HepG2 (cell line): ENCODE results near the gene ZNF814. TPM values are rescaled to one million over a fixed set of nuclear protein-coding genes. Genes with fewer than 3 reads are reported as not detected.

Experiments
- ATAC-seq: fragments of 200-7000 bp; cut with Tn5 transposase; 3 replicates; pipeline ENCODE4 v1.9.1; 2020; ENCODE audit warnings: mild to moderate bottlenecking, moderate library complexity
- BruUV-seq: library from RNA; stranded (reverse); fragments of 400-500 nt; replicated peaks from 2 replicates; lab custom pipeline; 2021; lab: Mats Ljungman, UMichigan
- CTCF ChIA-PET: fragments of 300-600 bp; formaldehyde crosslinking; extraction: SDS; loops from one replicate; lab custom pipeline; 2021; ENCODE audit warnings: low total read pairs, inconsistent platforms, low intra/inter-chr PET ratio; lab: Yijun Ruan, JAX
- POLR2A ChIA-PET: fragments of 350-600 bp; sonication (Branson Sonifier 250); formaldehyde crosslinking; loops from one replicate; lab custom pipeline; 2020; ENCODE audit warnings: antibody characterized with exemption, inconsistent platforms; lab: Yijun Ruan, JAX
- DNase-seq: peaks from one replicate; pipeline ENCODE4 v3.0.0-alpha.2; 2015; ENCODE audit warnings: low spot score
- FAIRE-seq: peaks from 3 replicates; lab custom pipeline; 2011; peaks lifted over from hg19 to GRCh38; lab: Jason Lieb, UNC
- H2AFZ ChIP-seq: one replicate; pipeline ENCODE4 v1.6.1; 2011; ENCODE audit warnings: low read length, inconsistent platforms
- H3K27ac ChIP-seq: fragments of 300-600 bp; 3 replicates; pipeline ENCODE4 v1.8.0; 2011; ENCODE audit warnings: mixed run types, mild to moderate bottlenecking, mixed read lengths, low read length, inconsistent platforms; ENCODE audit not compliant: insufficient read depth; ENCODE audit errors: extremely low read length
- H3K27me3 ChIP-seq, 2 experiments: fragments of 200-600 bp in 1 of 2; 2 replicates in 1 of 2; 3 replicates in 1 of 2; pipeline versions ENCODE4 v1.6.0 to v1.8.0; 2011; ENCODE audit warnings: low read length in 2 of 2, mild to moderate bottlenecking in 2 of 2, moderate library complexity in 2 of 2, inconsistent platforms in 1 of 2; ENCODE audit not compliant: insufficient read depth in 2 of 2, control insufficient read depth in 1 of 2
- H3K36me3 ChIP-seq, 2 experiments: fragments of 200-600 bp in 1 of 2; replicated peaks in 1 of 2; 2 replicates in 1 of 2; 3 replicates in 1 of 2; pipeline versions ENCODE4 v1.5.1 to v1.8.0; 2011; ENCODE audit warnings: low read length in 2 of 2, inconsistent platforms in 1 of 2; ENCODE audit not compliant: insufficient read depth in 2 of 2, control insufficient read depth in 1 of 2
- H3K4me1 ChIP-seq: 2 replicates; pipeline ENCODE4 v1.5.1; 2012; ENCODE audit warnings: low read length, inconsistent platforms; ENCODE audit not compliant: insufficient read depth
- H3K4me2 ChIP-seq: 2 replicates; pipeline ENCODE4 v1.6.0; 2011; ENCODE audit warnings: low read depth, low read length, inconsistent platforms
- H3K4me3 ChIP-seq, 3 experiments: fragments of 200-600 bp in 1 of 3; sonication (generic), shearing (Covaris generic) in 1 of 3; replicated peaks in 1 of 3; 2 replicates each; pipeline ENCODE4 v1.5.1; 2011 to 2016; ENCODE audit warnings: low read length in 3 of 3, inconsistent platforms in 2 of 3, low read depth in 2 of 3, mild to moderate bottlenecking in 2 of 3, control low read depth in 1 of 3, mixed read lengths in 1 of 3; ENCODE audit not compliant: insufficient read depth in 1 of 3
- H3K79me2 ChIP-seq: one replicate; pipeline ENCODE4 v1.6.1; 2011; ENCODE audit warnings: low read length, inconsistent platforms; ENCODE audit not compliant: insufficient read depth
- H3K9ac ChIP-seq: 2 replicates; pipeline ENCODE4 v1.6.0; 2011; ENCODE audit warnings: mild to moderate bottlenecking, low read depth, low read length, inconsistent platforms; ENCODE audit not compliant: insufficient read depth
- H3K9me3 ChIP-seq: 2 replicates; pipeline ENCODE4 v1.5.1; 2012; ENCODE audit warnings: mild to moderate bottlenecking, low read length
- H4K20me1 ChIP-seq: 2 replicates; pipeline ENCODE4 v1.6.0; 2011; ENCODE audit warnings: inconsistent platforms, mild to moderate bottlenecking, low read length, moderate library complexity; ENCODE audit not compliant: insufficient read depth
- ATF5 ChIP-seq: sonication (generic); formaldehyde crosslinking; IDR thresholded peaks from 2 replicates; pipeline ENCODE4 v1.4.0; 2020; ENCODE audit warnings: mild to moderate bottlenecking, low read depth, missing genetic modification reagents
- CHD4 ChIP-seq: fragments of 200-600 bp; sonication (generic); IDR thresholded peaks from 2 replicates; pipeline ENCODE4 v1.7.0; 2017; ENCODE audit warnings: mild to moderate bottlenecking, low read length, borderline replicate concordance
- FOXC1 ChIP-seq: sonication (generic); formaldehyde crosslinking; IDR thresholded peaks from 2 replicates; pipeline ENCODE4 v1.8.0; 2022; ENCODE audit warnings: mild to moderate bottlenecking, missing genetic modification reagents, borderline replicate concordance
- HNRNPLL ChIP-seq: fragments of 200-400 bp; formaldehyde crosslinking; IDR thresholded peaks from 2 replicates; pipeline ENCODE4 v1.6.1; 2017; ENCODE audit warnings: mild to moderate bottlenecking, low read depth, low read length; ENCODE audit not compliant: poor library complexity, severe bottlenecking
- IRF2 ChIP-seq: IDR thresholded peaks from 2 replicates; pipeline ENCODE4 v1.6.1; 2018; ENCODE audit warnings: missing genetic modification reagents, missing compliant biosample characterization
- JUND ChIP-seq: sonication (generic); formaldehyde crosslinking; IDR thresholded peaks from 2 replicates; pipeline ENCODE4 v1.8.0; 2022; ENCODE audit warnings: mild to moderate bottlenecking, missing genetic modification reagents
- RARA ChIP-seq: IDR thresholded peaks from 2 replicates; pipeline ENCODE4 v1.6.1; 2016; ENCODE audit warnings: missing genetic modification reagents, missing compliant biosample characterization
- SAP130 ChIP-seq: IDR thresholded peaks from 2 replicates; pipeline ENCODE4 v1.6.1; 2016; ENCODE audit warnings: low read depth
- SETDB1 ChIP-seq: sonication (generic); formaldehyde crosslinking; IDR thresholded peaks from 2 replicates; pipeline ENCODE4 v1.5.1; 2020; ENCODE audit warnings: missing genetic modification reagents, mild to moderate bottlenecking, borderline replicate concordance
- ZNF317 ChIP-seq: sonication (generic); formaldehyde crosslinking; IDR thresholded peaks from 2 replicates; pipeline ENCODE4 v1.5.0; 2020; ENCODE audit warnings: mild to moderate bottlenecking, missing genetic modification reagents
- ZNF670 ChIP-seq: sonication (generic); formaldehyde crosslinking; IDR thresholded peaks from 2 replicates; pipeline ENCODE4 v1.8.0; 2022; ENCODE audit warnings: mild to moderate bottlenecking, missing genetic modification reagents, borderline replicate concordance
- ZNF83 ChIP-seq: sonication (generic); formaldehyde crosslinking; IDR thresholded peaks from 2 replicates; pipeline ENCODE4 v1.4.0; 2020; ENCODE audit warnings: missing genetic modification reagents, mild to moderate bottlenecking, borderline replicate concordance
- WGBS: methylation state at CpG from one replicate; pipeline ENCODE4 v1.1.6; 2017; ENCODE audit warnings: low lambda C conversion rate; 5-methylcytosine and 5-hydroxymethylcytosine counted together
- in situ Hi-C: cut with HindIII; loops from 2 replicates; pipeline ENCODE4 v1.10.0; 2017; ENCODE audit warnings: low pct_unique_long_range_greater_than_20kb; ENCODE audit not compliant: extremely low pct_ligation_motif_present
- intact Hi-C: fragments of 100-400 bp; cut with micrococcal nuclease; formaldehyde crosslinking; loops from one replicate; pipeline ENCODE4 v1.10.0; 2022; ENCODE audit not compliant: unreplicated experiment
- polyA plus RNA-seq, 8 experiments: library from polyadenylated mRNA; depleted of rRNA in 3 of 8; stranded (reverse) in 7 of 8; unstranded in 1 of 8; fragments of >200 nt; fragmentation: Illumina TruSeq in 4 of 8; extraction: Trizol in 4 of 8; gene quantifications; 2 replicates each; pipeline versions ENCODE4 v1.2.1 to v1.2.3, GENCODE V29; 2011 to 2016; ENCODE audit warnings: low read depth in 4 of 8, missing spikeins in 1 of 8, mixed read lengths in 1 of 8; ENCODE audit not compliant: insufficient read depth in 1 of 8
- total RNA-seq, 5 experiments: library from RNA; depleted of rRNA; stranded (reverse); fragments of >200 nt; fragmentation: Illumina TruSeq; extraction: Trizol; gene quantifications; 2 replicates each; pipeline ENCODE4 v1.2.3, GENCODE V29; 2016; ENCODE audit warnings: low read depth in 1 of 5
- TF ChIP-seq, protein P1 (sequence below): sonication (generic); formaldehyde crosslinking; IDR thresholded peaks from 2 replicates; pipeline ENCODE4 v1.4.0; 2020; ENCODE audit warnings: missing genetic modification reagents, mild to moderate bottlenecking, borderline replicate concordance

ZNF814 gene
- total and polyA plus RNA-seq, 2 of the 13 experiments (the other 11 are each of a cell fraction or from before 2014, with no cell fraction given): 2.5 to 3.4 TPM

DNA sequence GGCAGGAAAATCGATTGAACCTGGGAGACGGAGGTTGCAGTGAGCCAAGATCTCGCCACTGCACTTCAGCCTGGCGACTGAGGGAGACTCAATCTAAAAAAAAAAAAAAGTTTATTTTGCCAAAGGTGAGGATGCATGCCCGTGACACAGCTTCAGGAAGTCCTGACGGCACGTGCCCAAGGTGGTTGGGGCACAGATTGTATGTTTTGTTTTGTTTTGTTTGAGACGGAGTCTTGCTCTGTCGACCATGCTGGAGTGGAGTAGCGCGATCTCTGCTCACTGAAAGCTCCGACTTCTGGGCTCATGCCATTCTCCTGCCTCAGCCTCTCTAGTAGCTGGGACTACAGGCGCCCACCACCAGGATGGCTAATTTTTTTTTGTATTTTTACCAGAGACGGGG is 70.9 kb downstream of the ZNF814 start:
- Histone ChIP-seq H3K4me2 (no peak overlapping the region), H3K4me1 (peaks cover 54% of the 10 kb centered on the region), H4K20me1 (0 out of 2 replicates have a peak, but pooled peaks cover 3% of the 10 kb centered on the region), H3K9me3 (no peaks in the 10 kb centered on the region), H3K36me3 (peaks cover 0 to 3% of the 10 kb centered on the region in 2 experiments; a peak in 2 of 5 replicates), H3K9ac (no peak overlapping the region), H2AFZ (no peak overlapping the region), H3K27ac (no peak overlapping the region), H3K79me2 (peaks cover 42% of the 10 kb centered on the region), H3K27me3 (no peaks in the 10 kb centered on the region; a peak in 1 of 5 replicates), H3K4me3 (no peak overlapping the region)
- 95% methylated on average over 14 of the region's 14 CpGs for WGBS
- ATAC-seq: no peak
- TF ChIP-seq SAP130 (CRISPR knock-in tag) (no peak), IRF2 (CRISPR knock-in tag) (no peak), CHD4 (no peak), RARA (CRISPR knock-in tag) (no peak)
- ChIA-PET POLR2A (no interaction called here), CTCF (no interaction called here)
- no TSS peak for BruUV-seq
- in situ Hi-C loops (no loop called here), intact Hi-C loops (loop anchor here (2.0 kb wide), 1 partner anchor 71 kb away; the partner anchor contains the start of gene ZNF776)
- FAIRE-seq: no peak
- DNase-seq: no peak

DNA sequence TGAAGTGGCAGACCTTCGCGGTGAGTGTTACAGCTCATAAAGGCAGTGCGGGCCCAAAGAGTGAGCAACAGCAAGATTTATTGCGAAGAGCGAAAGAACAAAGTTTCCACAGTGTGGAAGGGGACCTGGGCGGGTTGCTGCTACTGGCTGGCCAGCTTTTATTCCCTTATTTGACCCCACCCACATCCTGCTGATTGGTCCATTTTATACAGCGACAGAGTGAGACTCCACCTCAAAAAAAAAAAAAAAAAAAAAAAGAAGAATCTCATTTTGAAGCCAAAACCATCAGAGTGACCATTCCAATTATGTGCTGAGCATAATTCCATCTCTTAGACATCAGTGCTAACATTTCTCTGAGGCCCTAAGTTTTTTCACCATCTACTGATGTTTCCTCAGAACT is 72.2 kb downstream of the ZNF814 start:
- Histone ChIP-seq H3K9ac (no peak overlapping the region), H3K36me3 (peaks cover 1 to 2% of the 10 kb centered on the region in 2 experiments; a peak in 4 of 5 replicates), H3K4me2 (no peak overlapping the region), H2AFZ (no peak overlapping the region), H3K4me3 (no peak overlapping the region), H3K27ac (no peak overlapping the region), H4K20me1 (0 out of 2 replicates have a peak, but pooled peaks cover 3% of the 10 kb centered on the region), H3K27me3 (no peaks in the 10 kb centered on the region; a peak in 1 of 5 replicates), H3K9me3 (no peaks in the 10 kb centered on the region), H3K4me1 (peaks cover 52% of the 10 kb centered on the region), H3K79me2 (peaks cover 39% of the 10 kb centered on the region)
- CTCF ChIA-PET: no interaction called here
- DNase-seq (no peak), FAIRE-seq (no peak), ATAC-seq (no peak)
- WGBS: 94% methylated on average over 7 of the region's 7 CpGs
- TF ChIP-seq ATF5 (no peak), ZNF670 (CRISPR knock-in tag) (no peak), SETDB1 (CRISPR knock-in tag) (no peak), JUND (CRISPR knock-in tag) (no peak), ZNF317 (CRISPR knock-in tag) (no peak), FOXC1 (CRISPR knock-in tag) (no peak), HNRNPLL (no peak), ZNF83 (CRISPR knock-in tag) (no peak)
- TF ChIP-seq, protein P1, sequence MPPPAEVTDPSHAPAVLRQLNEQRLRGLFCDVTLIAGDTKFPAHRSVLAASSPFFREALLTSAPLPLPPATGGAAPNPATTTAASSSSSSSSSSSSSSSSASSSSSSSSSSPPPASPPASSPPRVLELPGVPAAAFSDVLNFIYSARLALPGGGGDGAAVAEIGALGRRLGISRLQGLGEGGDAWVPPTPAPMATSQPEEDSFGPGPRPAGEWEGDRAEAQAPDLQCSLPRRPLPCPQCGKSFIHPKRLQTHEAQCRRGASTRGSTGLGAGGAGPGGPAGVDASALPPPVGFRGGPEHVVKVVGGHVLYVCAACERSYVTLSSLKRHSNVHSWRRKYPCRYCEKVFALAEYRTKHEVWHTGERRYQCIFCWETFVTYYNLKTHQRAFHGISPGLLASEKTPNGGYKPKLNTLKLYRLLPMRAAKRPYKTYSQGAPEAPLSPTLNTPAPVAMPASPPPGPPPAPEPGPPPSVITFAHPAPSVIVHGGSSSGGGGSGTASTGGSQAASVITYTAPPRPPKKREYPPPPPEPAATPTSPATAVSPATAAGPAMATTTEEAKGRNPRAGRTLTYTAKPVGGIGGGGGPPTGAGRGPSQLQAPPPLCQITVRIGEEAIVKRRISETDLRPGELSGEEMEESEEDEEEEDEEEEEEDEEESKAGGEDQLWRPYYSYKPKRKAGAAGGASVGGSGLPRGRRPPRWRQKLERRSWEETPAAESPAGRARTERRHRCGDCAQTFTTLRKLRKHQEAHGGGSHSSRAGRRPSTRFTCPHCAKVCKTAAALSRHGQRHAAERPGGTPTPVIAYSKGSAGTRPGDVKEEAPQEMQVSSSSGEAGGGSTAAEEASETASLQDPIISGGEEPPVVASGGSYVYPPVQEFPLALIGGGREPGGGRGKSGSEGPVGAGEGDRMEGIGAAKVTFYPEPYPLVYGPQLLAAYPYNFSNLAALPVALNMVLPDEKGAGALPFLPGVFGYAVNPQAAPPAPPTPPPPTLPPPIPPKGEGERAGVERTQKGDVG (CRISPR knock-in tag): no peak
- in situ Hi-C loops (no loop called here), intact Hi-C loops (no loop called here)
- POLR2A ChIA-PET: interaction anchor here (0.6 kb wide), 1 partner anchor 43 kb away, joined by 4 read pairs; no protein-coding TSS in a partner anchor
- BruUV-seq: no TSS peak
